HG02678 (cell line): ENCODE measurements around the gene RAMP2.
"Not testable (repeated sequence)": the region's sequence is repeated elsewhere in the genome, so short reads cannot be mapped to it uniquely, and the experiment has no call there.

Experiments
- ATAC-seq: cut with Tn5 transposase; IDR thresholded peaks from one replicate; pipeline ENCODE4 v1.9.1; 2021; ENCODE audit warnings: mild to moderate bottlenecking, moderate library complexity; ENCODE audit not compliant: unreplicated experiment

RAMP2 gene

DNA sequence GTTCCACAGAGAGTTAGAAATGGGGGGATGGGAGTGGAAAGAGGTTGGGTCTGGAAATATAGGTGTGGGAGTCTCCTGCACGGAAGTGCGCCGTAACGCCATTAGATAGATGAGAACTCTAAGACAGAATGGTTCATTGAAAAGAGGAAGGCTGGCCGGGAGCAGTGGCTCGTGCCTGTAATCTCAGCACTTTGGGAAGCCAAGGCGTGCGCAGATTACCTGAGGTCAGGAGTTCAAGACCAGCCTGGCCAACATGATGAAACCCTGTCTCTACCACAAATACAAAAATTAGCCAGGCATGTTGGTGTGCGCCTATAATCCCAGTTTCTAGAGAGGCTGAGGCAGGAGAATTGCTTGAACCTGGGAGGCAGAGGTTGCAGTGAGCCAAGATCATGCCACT, 7.0 kb downstream of the RAMP2 start:
- ATAC-seq = not testable (repeated sequence)

DNA sequence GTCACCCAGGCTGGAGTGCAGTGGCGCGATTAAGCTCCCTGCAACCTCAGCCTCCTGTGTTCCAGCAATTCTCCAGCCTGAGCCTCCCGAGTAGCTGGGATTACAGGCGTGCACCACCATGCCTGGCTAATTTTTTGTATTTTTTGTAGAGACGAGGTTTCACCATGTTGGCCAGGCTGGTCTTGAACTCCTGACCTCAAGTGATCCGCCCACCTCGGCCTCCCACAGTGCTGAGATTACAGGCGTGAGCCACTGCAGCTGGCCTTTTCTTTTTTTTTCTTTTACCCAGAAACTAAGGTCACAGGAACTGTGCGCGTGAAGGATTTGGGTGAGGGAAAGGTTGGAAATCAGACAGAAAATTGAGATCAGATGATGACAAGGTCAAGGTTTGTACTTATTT, 8.9 kb downstream of the RAMP2 start:
- not testable (repeated sequence) for ATAC-seq

DNA sequence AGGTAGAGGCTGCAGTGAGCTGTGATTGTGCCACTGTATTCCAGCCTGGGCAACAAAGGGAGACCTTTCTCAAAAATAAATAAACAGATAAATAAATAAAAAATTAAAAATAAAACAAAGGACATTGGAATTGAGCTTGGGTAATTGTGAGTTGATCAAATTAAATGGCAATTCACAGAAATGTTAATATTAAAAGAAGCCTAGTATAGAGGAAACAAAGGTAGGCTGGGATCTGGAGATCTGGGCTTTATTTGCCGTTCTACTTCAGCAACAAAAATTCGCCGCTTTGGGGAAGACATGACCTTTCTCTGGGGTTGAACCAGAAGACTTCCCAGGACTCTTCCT, 11.9 kb downstream of the RAMP2 start:
- ATAC-seq = no peak

DNA sequence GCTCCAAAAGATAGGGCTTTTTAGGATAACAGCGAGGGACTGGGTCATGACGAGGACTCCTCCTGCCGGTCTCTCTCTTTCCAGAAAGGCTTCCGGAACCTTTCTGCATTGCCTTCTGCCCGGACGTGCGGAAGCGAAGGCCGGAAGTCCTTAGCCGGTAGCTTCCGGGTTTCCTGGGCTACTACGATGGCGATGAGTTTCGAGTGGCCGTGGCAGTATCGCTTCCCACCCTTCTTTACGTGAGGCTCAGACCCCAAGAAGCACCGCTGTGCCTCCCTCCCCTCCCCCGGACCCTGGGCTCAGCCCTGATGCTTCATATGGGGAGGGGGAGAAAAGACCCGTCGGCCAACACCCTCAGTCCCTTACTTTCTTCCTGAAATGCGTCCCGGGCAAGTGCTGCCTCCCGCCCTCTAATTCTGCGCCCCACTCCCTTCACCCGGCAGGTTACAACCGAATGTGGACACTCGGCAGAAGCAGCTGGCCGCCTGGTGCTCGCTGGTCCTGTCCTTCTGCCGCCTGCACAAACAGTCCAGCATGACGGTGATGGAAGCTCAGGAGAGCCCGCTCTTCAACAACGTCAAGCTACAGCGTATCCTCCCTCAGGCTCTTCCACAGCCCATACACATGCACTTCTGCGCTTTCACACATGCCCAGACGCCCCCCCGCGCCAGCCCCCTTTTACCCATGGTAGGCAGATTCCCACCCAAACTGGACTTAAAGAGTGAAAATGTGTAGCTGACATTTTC, 12.4 kb downstream of the RAMP2 start, which contains the start of gene VPS25:
Gene VPS25, plus strand, starts transcription at position 160 of the 746 bp plus-strand sequence. Its CDS starts 27 bp downstream, at position 187.
- ATAC-seq = peak; percentile 82

DNA sequence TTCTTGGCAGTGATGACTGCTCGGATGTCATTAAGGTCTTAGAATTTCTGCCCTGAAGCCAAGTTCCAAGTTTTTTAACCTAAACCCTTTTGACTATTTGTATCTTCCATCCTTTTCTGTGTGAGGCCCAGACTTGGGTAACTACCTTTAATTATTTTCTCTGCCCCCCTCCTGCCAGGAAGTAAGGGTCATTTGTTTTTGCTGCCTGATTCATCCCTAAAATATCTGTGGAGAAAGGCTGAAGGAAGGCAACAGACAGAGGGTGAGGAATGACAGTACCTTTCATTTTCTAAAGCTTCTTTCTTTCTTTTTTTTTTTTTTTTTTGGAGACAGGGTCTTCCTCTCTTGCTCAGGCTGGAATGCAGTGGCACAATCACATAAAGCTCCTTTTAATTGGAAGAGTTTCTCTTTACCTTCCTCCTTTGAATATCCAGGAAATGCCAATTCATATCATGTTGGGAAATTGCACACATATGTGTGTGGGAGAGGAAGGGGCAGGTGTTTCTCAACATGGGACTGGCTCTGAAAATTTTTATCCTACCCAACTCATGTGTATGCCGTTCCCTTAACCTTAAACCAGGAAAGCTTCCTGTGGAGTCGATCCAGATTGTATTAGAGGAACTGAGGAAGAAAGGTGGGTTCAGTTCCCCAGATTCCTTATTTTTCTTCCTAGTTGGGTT, 13.2 kb downstream of the RAMP2 start:
- no peak for ATAC-seq

DNA sequence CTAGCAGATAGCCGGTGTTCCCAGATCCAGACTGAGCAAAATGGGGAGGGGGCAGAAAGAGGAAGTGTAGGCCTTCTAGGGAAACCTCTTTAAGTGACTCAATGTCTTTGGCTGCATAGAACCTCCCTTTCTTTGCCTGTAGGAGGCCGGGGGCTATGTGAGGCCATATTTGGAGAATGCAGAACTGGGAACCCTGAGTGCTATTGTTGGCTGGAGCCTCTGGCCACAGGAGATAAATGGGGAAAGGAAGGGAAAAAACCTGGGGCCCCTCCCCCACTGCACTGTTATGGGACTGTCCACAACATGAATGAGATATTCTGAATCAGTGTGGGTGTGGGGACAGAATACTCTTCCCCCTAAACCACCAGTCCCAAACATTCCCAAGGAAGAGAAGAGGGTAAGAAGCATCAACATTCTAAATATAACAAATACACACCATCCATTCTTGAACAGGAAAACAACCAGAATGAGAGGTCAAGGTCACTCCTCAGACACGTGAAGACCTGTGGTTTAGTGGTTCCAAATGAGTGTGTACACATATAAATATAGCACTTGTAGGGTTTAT, 14.6 kb downstream of the RAMP2 start:
- no peak for ATAC-seq

DNA sequence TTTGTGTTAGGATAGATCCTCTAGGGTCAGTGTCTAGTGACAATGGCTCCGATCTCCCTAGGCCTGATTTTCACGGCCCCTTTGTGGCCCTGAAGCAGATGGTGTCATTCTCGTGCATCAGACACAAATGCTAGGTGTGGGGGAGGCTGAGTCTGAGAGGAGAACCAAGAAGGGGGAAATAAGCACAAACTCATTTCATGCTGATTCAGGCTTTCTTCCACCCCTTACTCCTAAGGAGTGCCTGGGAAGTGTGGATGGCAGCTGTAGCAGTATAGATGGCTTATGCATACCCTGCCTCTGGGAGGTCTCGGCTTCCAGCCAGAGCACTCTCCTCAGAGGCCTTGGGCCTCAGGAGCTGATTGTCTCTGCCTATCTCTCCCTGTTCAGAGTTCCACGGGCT, 17.5 kb downstream of the RAMP2 start:
- no peak for ATAC-seq

DNA sequence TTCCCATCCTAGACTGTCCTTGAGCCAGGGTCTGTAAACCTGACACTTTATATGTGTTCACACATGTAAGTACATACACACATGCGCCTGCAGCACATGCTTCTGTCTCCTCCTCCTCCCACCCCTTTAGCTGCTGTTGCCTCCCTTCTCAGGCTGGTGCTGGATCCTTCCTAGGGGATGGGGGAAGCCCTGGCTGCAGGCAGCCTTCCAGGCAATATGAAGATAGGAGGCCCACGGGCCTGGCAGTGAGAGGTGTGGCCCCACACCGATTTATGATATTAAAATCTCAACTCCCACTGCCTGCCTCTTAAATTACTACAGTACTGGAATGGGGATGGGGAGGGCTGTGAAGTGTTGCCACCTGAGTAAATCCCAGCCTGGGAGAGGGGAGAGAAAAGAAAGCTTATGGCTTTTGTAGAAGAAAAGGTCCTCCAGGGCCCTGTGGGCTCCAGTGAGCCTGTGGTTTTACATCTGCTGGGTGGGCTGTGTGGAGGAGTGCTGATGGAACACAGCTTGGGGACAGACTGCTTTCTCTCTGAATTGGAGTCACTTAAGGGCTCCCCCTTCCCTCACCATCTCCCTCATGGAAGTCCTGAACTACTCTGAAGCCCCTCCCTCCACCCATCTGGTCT, 18.4 kb downstream of the RAMP2 start:
- ATAC-seq = no peak

DNA sequence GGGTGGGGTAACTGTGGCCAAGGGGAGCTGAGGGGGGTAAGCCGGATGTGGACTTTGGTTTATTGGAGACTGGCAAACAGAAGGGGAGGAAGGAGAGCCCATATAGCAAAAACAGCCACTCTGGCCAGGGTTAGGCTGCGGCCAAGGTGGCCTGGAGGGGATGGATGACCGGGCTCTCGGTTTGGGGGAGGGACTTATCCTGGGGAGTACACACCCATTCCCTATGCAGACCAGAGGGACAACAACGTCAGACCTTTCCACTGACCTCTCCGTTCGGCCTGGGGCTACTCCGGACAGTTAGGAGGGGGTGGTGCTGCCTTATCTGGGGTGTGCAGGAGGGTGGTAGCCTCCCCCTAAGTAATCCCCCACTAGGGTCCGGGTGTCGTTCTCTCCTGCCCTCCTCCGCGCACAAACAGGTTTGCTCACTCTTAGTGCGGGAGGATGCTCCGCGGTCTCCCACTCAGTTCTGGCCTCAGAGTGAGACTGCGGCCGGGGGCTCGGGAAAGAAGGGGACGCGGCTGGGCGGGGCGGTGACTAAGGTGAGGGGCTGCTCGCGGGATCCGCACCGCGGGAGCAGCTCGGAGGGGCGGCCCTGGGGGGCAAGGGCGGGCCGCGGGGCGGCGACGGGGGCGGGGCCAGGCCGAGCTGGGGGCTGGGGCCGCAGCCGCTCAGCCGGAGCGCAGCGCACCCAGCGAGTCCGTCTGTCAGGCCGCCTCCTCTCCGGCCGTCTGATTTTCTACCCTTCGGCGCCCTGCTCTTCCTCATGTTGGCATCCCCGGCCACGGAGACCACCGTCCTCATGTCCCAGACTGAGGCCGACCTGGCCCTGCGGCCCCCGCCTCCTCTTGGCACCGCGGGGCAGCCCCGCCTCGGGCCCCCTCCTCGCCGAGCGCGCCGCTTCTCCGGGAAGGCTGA, 19.2 kb downstream of the RAMP2 start, which contains the start of gene WNK4:
Gene WNK4, plus strand, starts transcription at position 675 of the 915 bp plus-strand sequence. Its CDS starts 89 bp downstream, at position 764.
- no peak for ATAC-seq

DNA sequence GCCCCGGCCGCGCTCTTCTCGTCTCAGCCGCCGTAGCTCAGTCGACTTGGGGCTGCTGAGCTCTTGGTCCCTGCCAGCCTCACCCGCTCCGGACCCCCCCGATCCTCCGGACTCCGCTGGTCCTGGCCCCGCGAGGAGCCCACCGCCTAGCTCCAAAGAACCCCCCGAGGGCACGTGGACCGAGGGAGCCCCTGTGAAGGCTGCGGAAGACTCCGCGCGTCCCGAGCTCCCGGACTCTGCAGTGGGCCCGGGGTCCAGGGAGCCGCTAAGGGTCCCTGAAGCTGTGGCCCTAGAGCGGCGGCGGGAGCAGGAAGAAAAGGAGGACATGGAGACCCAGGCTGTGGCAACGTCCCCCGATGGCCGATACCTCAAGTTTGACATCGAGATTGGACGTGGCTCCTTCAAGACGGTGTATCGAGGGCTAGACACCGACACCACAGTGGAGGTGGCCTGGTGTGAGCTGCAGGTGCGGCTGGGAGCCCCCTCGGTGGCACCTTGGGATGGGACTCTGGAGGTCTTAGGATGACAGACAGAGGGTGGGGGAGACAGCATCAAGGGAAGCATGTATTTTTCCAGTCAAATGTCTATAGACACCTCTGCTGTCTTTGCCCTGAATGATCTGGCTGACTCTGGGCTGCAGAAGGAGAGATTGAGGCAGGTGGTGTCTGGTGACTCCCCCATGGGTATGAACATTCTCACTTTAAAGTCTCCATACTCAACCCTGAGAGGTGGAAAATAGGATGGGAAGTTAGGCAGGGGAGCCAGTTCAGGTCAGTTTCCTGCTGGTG, 20.0 kb downstream of the RAMP2 start:
- ATAC-seq = no peak

DNA sequence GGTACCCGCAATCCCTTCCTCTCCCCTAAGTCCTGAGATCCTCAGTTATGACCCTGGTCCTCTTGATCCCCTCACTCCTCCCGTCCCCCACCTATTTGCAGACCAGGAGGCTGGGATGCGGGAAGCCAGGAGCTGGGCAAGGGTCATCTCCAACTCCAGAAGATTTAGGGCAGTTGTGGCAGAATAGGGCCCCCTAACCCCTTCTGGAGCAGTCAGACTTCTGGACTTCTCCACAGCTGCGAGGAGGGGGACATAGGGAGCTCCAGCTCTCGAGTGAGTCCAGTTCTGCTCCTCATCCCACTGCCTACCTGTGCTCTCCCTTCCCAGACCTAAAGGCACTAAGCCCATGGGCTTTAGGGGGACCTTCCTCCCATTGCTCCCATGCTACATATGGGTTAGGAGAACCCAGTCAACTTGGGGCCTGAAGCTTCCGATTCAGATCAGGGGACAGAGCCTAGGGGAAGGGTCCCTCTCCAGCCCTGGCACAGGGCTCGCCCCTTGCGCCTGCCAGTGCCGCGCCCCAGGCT, 20.7 kb downstream of the RAMP2 start:
- no peak for ATAC-seq

DNA sequence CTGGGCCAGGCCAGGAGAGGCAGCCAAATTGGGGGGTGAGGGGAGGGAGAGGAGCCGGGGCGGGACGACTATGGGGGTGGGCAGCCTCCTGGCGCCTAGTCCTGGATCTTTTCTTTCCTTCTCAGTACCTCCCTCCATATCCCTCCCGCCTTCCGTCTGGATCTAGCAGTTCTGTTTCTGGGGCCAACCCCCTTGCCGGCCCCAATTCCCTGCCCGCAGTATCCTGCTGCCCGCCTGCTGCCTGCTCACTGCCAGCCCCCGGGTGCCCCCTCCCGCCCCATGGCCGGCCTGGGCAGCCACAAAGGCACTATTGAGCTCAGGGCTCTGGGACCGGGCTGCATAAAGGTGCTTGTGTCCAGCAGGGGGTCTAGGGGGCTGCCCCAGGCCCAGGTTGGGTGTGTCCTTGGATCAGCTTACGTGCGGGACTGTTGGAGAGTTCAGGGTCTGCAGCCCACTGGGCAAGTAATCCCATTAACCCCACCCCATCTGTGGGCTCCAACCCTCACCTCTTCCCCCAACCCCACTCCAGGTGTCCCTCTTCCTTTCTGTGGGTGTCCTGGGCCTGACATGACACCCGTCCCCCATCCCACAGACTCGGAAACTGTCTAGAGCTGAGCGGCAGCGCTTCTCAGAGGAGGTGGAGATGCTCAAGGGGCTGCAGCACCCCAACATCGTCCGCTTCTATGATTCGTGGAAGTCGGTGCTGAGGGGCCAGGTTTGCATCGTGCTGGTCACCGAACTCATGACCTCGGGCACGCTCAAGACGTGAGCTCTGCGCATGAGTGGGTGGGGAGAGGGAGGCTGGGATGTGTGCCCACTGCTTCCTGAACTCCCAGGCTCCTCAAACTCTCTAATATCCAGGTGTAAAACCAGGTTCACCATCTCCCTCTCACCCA, 21.4 kb downstream of the RAMP2 start:
- no peak for ATAC-seq

DNA sequence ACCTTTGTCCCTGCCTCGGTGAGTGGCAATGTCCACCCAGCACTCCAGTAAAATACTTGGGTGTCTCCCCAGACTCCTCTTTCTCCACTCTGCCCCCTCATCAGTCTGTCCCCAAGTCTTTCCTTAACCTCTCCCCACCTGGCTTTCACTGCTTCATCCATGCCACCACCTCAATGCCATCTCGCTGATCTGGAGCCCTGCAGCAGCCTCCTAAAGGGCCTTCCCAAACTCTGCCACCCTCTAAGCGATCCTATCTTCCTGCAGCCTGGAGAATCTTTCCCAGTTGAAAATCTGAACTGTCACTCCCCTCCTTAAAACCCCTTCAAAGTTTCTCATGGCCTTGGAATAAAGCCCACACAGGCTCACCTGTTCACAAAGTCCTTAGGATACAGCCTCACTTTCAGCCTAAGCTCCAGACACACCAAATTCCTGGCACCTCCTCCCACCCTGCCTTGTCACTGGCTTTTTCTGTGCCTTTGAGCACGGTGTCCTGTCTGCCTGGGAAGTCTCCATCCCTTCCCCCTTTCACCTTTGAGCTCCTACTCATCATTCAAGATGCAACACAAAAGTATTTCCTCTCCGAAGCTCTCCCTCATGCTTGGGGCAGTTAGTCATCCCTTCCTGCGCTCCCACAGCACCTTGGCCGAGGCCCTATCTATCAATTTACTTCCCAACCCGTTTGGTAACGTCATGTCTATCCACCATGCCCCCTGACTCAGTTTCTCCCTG, 22.2 kb downstream of the RAMP2 start:
- ATAC-seq = no peak

DNA sequence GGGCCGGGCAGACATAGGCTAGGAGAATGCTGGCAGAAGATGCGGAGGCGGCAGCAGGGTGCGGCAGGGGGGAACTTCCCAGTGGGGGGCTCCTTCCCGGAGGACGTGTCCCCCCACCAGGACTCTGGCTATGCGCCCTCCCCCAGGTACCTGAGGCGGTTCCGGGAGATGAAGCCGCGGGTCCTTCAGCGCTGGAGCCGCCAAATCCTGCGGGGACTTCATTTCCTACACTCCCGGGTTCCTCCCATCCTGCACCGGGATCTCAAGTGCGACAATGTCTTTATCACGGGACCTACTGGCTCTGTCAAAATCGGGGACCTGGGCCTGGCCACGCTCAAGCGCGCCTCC, 22.7 kb downstream of the RAMP2 start:
- no peak for ATAC-seq

DNA sequence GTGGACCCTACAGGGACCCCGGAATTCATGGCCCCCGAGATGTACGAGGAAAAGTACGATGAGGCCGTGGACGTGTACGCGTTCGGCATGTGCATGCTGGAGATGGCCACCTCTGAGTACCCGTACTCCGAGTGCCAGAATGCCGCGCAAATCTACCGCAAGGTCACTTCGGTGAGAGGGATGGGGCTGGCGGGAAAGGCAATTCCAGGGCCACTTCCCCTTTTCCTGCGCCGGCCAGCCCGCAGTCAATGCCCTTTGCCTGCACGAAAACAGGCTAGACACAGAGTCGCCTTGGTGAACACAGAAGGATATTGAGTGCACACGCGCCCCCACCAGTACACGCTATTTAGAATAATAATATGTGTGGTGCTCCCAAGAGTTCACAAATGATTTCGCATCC, 23.4 kb downstream of the RAMP2 start:
- no peak for ATAC-seq

DNA sequence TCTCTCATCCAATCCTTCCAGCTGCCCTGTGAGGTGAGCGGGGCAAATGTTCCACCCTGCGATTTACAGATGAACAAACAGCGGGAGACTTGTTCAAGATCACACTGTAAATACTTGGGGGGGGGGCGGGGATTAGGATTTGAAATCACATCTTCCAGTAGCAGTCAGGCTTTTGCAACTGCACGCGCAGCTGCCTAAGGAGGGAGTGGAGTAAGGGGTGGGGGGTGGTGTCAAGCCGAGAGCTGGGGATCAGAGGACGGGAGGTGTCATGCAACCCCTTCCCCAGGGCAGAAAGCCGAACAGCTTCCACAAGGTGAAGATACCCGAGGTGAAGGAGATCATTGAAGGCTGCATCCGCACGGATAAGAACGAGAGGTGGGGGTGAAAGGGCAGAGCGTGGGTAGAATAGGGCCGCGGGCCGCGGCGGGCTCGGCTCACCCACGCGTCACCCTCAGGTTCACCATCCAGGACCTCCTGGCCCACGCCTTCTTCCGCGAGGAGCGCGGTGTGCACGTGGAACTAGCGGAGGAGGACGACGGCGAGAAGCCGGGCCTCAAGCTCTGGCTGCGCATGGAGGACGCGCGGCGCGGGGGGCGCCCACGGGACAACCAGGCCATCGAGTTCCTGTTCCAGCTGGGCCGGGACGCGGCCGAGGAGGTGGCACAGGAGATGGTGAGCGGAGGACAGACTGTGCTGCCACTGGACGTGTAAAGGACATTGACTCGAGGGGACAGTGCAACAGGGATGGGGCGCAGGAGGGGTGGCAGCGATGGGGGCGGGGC, 24.0 kb downstream of the RAMP2 start:
- ATAC-seq = no peak

DNA sequence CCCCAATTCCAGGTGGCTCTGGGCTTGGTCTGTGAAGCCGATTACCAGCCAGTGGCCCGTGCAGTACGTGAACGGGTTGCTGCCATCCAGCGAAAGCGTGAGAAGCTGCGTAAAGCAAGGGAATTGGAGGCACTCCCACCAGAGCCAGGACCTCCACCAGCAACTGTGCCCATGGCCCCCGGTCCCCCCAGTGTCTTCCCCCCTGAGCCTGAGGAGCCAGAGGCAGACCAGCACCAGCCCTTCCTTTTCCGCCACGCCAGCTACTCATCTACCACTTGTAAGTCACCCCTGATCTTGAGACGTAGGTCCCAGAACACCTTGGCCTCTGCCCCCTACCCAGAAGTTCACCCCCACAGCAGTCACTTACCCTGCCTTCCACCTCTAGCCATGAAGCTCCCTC, 26.2 kb downstream of the RAMP2 start:
- ATAC-seq = no peak
